K562 (cell line): ENCODE measurements around the gene ZRANB3. TPM values are rescaled to one million over a fixed set of nuclear protein-coding genes. Genes with fewer than 3 reads are reported as not detected.

Source experiments
- ATAC-seq: fragments of 200-7000 bp; cut with Tn5 transposase; 3 replicates; pipeline ENCODE4 v1.9.1; 2020; ENCODE audit warnings: moderate library complexity
- BruUV-seq: library from RNA; stranded (reverse); fragments of 400-500 nt; replicated peaks from 2 replicates; lab custom pipeline; 2021; lab: Mats Ljungman, UMichigan
- CTCF ChIA-PET: fragments of 300-600 bp; formaldehyde crosslinking; extraction: SDS; loops from one replicate; lab custom pipeline; 2021; ENCODE audit warnings: low intra/inter-chr PET ratio; lab: Yijun Ruan, JAX
- POLR2A ChIA-PET: fragments of 300-600, 350-650 bp; sonication (Branson Sonifier 250); formaldehyde crosslinking; extraction: SDS; loops from one replicate; lab custom pipeline; 2021; ENCODE audit warnings: antibody characterized with exemption, inconsistent platforms; lab: Yijun Ruan, JAX
- DNase-seq, 4 experiments: peaks; one replicate each; pipeline versions ENCODE4 v3.0.0 to v3.0.0-alpha.2; 2011 to 2018; ENCODE audit warnings: low spot score in 3 of 4, mixed read lengths in 3 of 4; ENCODE audit errors: extremely low read depth in 1 of 4
- FAIRE-seq: peaks from 2 replicates; lab custom pipeline; 2011; peaks lifted over from hg19 to GRCh38; lab: Jason Lieb, UNC
- H2AFZ ChIP-seq: 2 replicates; pipeline ENCODE4 v1.6.0; 2011; ENCODE audit warnings: low read depth, low read length, control low read depth, inconsistent platforms
- H3K27ac ChIP-seq: fragments of 200-600 bp; 3 replicates; pipeline ENCODE4 v1.8.0; 2011; ENCODE audit warnings: low read depth, mild to moderate bottlenecking, control low read depth, inconsistent platforms, low read length, moderate library complexity, mixed read lengths; ENCODE audit errors: extremely low read depth
- H3K27me3 ChIP-seq, 2 experiments: fragments of 300-600 bp in 1 of 2; 2 replicates in 1 of 2; 3 replicates in 1 of 2; pipeline versions ENCODE4 v1.6.0 to v1.8.0; 2011; ENCODE audit warnings: inconsistent platforms in 2 of 2, low read length in 2 of 2, mild to moderate bottlenecking in 1 of 2, mixed read lengths in 1 of 2, moderate library complexity in 1 of 2; ENCODE audit not compliant: control insufficient read depth in 2 of 2, insufficient read depth in 2 of 2
- H3K36me3 ChIP-seq: fragments of 300-600 bp; 3 replicates; pipeline ENCODE4 v1.8.0; 2011; ENCODE audit warnings: mild to moderate bottlenecking, low read length, inconsistent platforms; ENCODE audit not compliant: control insufficient read depth, insufficient read depth
- H3K4me1 ChIP-seq, 2 experiments: fragments of 200-600 bp in 1 of 2; replicated peaks in 1 of 2; 2 replicates in 1 of 2; 3 replicates in 1 of 2; pipeline versions ENCODE4 v1.5.1 to v1.8.0; 2011; ENCODE audit warnings: inconsistent platforms in 2 of 2, low read length in 2 of 2, mild to moderate bottlenecking in 1 of 2, mixed read lengths in 1 of 2, moderate library complexity in 1 of 2; ENCODE audit not compliant: control insufficient read depth in 2 of 2, insufficient read depth in 2 of 2
- H3K4me2 ChIP-seq: 2 replicates; pipeline ENCODE4 v1.6.1; 2011; ENCODE audit warnings: low read length, control low read depth, inconsistent platforms, mixed read lengths; ENCODE audit not compliant: insufficient read depth
- H3K4me3 ChIP-seq: fragments of 200-600 bp; sonication (generic), shearing (Covaris generic); 2 replicates; pipeline ENCODE4 v1.5.1; 2016; ENCODE audit warnings: control low read depth, inconsistent platforms
- H3K79me2 ChIP-seq: fragments of 200-600 bp; 3 replicates; pipeline ENCODE4 v1.8.0; 2011; ENCODE audit warnings: low read length, inconsistent platforms; ENCODE audit not compliant: control insufficient read depth, insufficient read depth
- H3K9ac ChIP-seq, 2 experiments: 2 replicates each; pipeline versions ENCODE4 v1.6.0 to v1.6.1; 2011; ENCODE audit warnings: low read depth in 2 of 2, low read length in 2 of 2, control low read depth in 1 of 2, inconsistent platforms in 1 of 2, mild to moderate bottlenecking in 1 of 2, mixed read lengths in 1 of 2; ENCODE audit not compliant: insufficient read depth in 1 of 2
- H3K9me1 ChIP-seq: one replicate; pipeline ENCODE4 v1.6.0; 2011; ENCODE audit warnings: inconsistent platforms, mild to moderate bottlenecking, low read length, moderate library complexity; ENCODE audit not compliant: control insufficient read depth, insufficient read depth
- H3K9me3 ChIP-seq: replicated peaks from 2 replicates; pipeline ENCODE4 v1.5.1; 2011; ENCODE audit warnings: low read depth, low read length, inconsistent platforms; ENCODE audit not compliant: control insufficient read depth, insufficient read depth
- H4K20me1 ChIP-seq: replicated peaks from 2 replicates; pipeline ENCODE4 v1.6.1; 2011; ENCODE audit warnings: low read length, inconsistent platforms, mixed read lengths; ENCODE audit not compliant: control insufficient read depth, insufficient read depth
- HMG20B ChIP-seq: fragments of 250-450 bp; sonication (Bioruptor Pico); IDR thresholded peaks from 2 replicates; pipeline ENCODE4 v1.5.0; 2021; ENCODE audit warnings: mild to moderate bottlenecking
- HNRNPL ChIP-seq: fragments of 200-400 bp; formaldehyde crosslinking; IDR thresholded peaks from 2 replicates; pipeline ENCODE4 v1.6.1; 2017; ENCODE audit warnings: low read depth, mild to moderate bottlenecking, low read length
- PREB ChIP-seq: sonication (generic); formaldehyde crosslinking; IDR thresholded peaks from 2 replicates; pipeline ENCODE4 v1.8.1; 2023; ENCODE audit warnings: mild to moderate bottlenecking, missing genetic modification reagents
- RHOXF2B ChIP-seq: fragments of 250-450 bp; sonication (Bioruptor Pico); conservative IDR thresholded peaks from 2 replicates; pipeline ENCODE4 v1.5.1; 2021
- ZBTB1 ChIP-seq: sonication (generic); formaldehyde crosslinking; IDR thresholded peaks from 2 replicates; pipeline ENCODE4 v1.8.1; 2023; ENCODE audit warnings: missing genetic modification reagents, low read depth, mild to moderate bottlenecking, borderline replicate concordance
- ZFP36 ChIP-seq: fragments of 150-350 bp; IDR thresholded peaks from 2 replicates; pipeline ENCODE4 v1.6.1; 2018; ENCODE audit warnings: low read length, low read depth; ENCODE audit not compliant: partially characterized antibody
- ZNF12 ChIP-seq: sonication (generic); formaldehyde crosslinking; IDR thresholded peaks from 2 replicates; pipeline ENCODE4 v1.4.0; 2020; ENCODE audit warnings: mild to moderate bottlenecking, missing genetic modification reagents
- ZNF644 ChIP-seq: fragments of 200-800 bp; sonication (Bioruptor generic); IDR thresholded peaks from 2 replicates; pipeline ENCODE4 v1.6.1; 2016; ENCODE audit warnings: low read depth, missing genetic modification characterization, missing compliant biosample characterization
- WGBS: fragments of 100-300 bp; shearing (Covaris generic); methylation state at CpG from one replicate; pipeline ENCODE4 v1.1.6; 2016; ENCODE audit warnings: low coverage, mixed read lengths; ENCODE audit not compliant: insufficient coverage; ENCODE audit errors: missing lambda C conversion rate; 5-methylcytosine and 5-hydroxymethylcytosine counted together
- in situ Hi-C: fragments of 300-500 bp; cut with MboI; formaldehyde crosslinking; loops from 4 replicates; pipeline ENCODE4 v1.15.0; 2018; ENCODE audit warnings: inconsistent platforms, mixed read lengths
- intact Hi-C: fragments of 100-400 bp; cut with micrococcal nuclease; formaldehyde crosslinking; loops from 2 replicates; pipeline ENCODE4 v1.14.2; 2022
- polyA plus RNA-seq, 8 experiments: library from polyadenylated mRNA; depleted of rRNA in 4 of 8; stranded (reverse) in 5 of 8; unstranded in 3 of 8; fragments of >200 nt; fragmentation: Nextera tagmentation in 2 of 8; fragmentation: Illumina TruSeq in 1 of 8; extraction: Ambion mirVana in 2 of 8; extraction: Trizol in 1 of 8; gene quantifications; 2 replicates each; pipeline versions ENCODE4 v1.2.1 to v1.2.3, GENCODE V29; 2011 to 2014; ENCODE audit warnings: inconsistent platforms in 1 of 8, missing spikeins in 1 of 8
- total RNA-seq, 7 experiments: library from RNA; depleted of rRNA in 6 of 7; stranded (reverse); fragments of >200 nt in 6 of 7; fragmentation: Illumina TruSeq in 2 of 7; extraction: Trizol in 2 of 7; gene quantifications; 2 replicates each; pipeline versions ENCODE4 v1.2.1 to v1.2.3, GENCODE V29; 2011 to 2021; ENCODE audit warnings: low replicate concordance in 1 of 7

The ZRANB3 gene
- total and polyA plus RNA-seq, 9 of the 15 experiments (the other 6 are each of a cell fraction or from before 2014, with no cell fraction given): 8.6 to 21.3 (median 14.7) TPM

DNA sequence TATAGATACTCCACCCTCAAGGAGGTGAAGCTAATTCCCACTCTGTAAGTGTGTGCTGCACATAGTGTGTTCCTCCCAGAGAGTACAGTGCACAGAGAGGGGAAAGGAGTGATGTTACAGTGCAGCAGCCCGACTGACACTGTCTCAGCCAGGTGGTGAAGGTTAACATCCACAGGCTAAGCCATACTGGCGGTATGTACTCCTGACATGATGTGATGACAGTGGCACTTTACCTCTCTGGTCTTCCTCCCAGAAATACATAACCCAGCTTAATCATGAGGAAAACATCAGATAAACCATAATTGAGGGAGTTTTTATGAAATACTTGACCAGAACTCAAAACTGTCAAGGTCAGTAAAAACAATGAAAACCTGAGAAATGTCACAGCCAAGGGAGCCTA, 371.8 kb downstream of the ZRANB3 start (continued):
- no peak for TF ChIP-seq ZFP36

- Histone ChIP-seq H3K36me3 (peaks cover 72% of the 10 kb centered on the region), H3K9ac (no peak overlapping the region), H3K27ac (no peak overlapping the region), H3K9me1 (no peaks in the 10 kb centered on the region), H3K27me3 (no peaks in the 10 kb centered on the region), H3K9me3 (no peaks in the 10 kb centered on the region), H2AFZ (no peak overlapping the region), H3K4me3 (no peak overlapping the region), H3K4me2 (no peak overlapping the region), H3K4me1 (no peaks in the 10 kb centered on the region), H3K79me2 (no peaks in the 10 kb centered on the region), H4K20me1 (no peaks in the 10 kb centered on the region)
- ATAC-seq: no peak
- POLR2A ChIA-PET: interaction anchor here (0.6 to 1.3 kb wide), 3 partner anchors 42 to 50 kb away, joined by 3 to 4 read pairs (median 3); no protein-coding TSS in a partner anchor
- 95% methylated on average over 3 of the region's 3 CpGs for WGBS
- BruUV-seq: no TSS peak
- intact Hi-C loops (no loop called here), in situ Hi-C loops (no loop called here)
- TF ChIP-seq ZNF12 (CRISPR knock-in tag) (no peak), ZNF644 (no peak), HNRNPL (no peak), HMG20B (CRISPR knock-in tag) (no peak)
- no peak for DNase-seq
- CTCF ChIA-PET: no interaction called here
- FAIRE-seq: no peak
These were observed 373.2 kb downstream of the ZRANB3 start for GRCh38 chr2:135157856-135158255.

DNA sequence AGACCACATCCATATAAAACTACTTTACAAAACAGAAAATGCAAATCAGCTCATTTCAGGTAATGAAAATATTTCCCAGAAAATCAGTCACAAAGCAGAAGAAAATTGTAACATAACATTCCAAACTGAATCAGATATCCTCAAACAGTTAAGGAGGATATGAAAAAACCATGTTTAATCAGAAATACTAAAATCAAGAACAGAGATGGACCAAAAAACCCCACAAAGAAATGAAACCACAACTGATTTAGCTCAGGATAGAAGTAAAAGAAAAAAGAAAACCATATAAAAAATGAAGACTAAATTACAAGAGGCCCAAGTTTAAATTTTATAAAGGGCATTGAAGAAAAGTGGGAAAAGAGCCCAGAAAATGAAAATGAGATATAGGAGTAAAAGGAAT, 376.1 kb downstream of the ZRANB3 start:
- TF ChIP-seq RHOXF2B (CRISPR knock-in tag) (no peak), PREB (CRISPR knock-in tag) (no peak), ZBTB1 (CRISPR knock-in tag) (no peak)
- TF ChIP-seq, all 486 proteins: peak for 0
- Histone ChIP-seq H3K36me3 (peaks cover 87% of the 10 kb centered on the region), H2AFZ (no peak overlapping the region), H3K4me3 (no peak overlapping the region), H3K4me1 (no peaks in the 10 kb centered on the region), H4K20me1 (no peaks in the 10 kb centered on the region), H3K9me1 (no peaks in the 10 kb centered on the region), H3K4me2 (no peak overlapping the region), H3K27ac (no peak overlapping the region), H3K79me2 (no peaks in the 10 kb centered on the region), H3K9me3 (no peaks in the 10 kb centered on the region), H3K9ac (no peak overlapping the region), H3K27me3 (no peaks in the 10 kb centered on the region)
- no peak for DNase-seq
- FAIRE-seq: no peak
- in situ Hi-C loops: no loop called here
- ATAC-seq: no peak
- intact Hi-C loops: no loop called here
- ChIA-PET CTCF (no interaction called here), POLR2A (no interaction called here)
- BruUV-seq: TSS peak; percentile 10
